GM19035 (cell line): Measurements from ENCODE around the gene DLGAP3.
A peak's percentile ranks its signal among the peaks of the same experiment; 100 is the strongest.

ENCODE experiments used
- ATAC-seq: cut with Tn5 transposase; IDR thresholded peaks from one replicate; pipeline ENCODE4 v1.9.1; 2021; ENCODE audit not compliant: unreplicated experiment

The DLGAP3 gene

DNA sequence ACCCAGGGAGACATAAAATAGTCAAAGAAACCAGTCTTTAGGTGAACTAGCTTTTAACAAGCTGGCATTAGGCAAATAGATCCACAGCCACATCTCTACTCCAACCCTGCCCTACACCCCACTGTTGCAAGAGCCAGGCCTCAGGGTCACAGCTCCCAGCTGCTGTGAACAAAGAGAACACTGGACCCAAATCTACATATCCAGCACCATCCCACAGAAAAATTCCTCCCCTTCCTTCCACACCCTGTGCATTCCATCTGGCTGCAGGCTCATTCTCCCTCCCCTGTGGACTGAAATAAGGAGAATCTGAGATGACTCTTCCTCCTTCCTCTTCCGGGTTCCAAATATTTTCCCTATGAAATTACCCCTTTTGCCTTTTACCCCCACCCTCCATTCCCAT is 23.2 kb downstream of the DLGAP3 start:
- no peak for ATAC-seq

- no peak for ATAC-seq
Measured at GRCh38 chr1:34905098-34905459, 24.4 kb downstream of the DLGAP3 start.

GRCh38 chr1:34904236-34905097 is 25.0 kb downstream of the DLGAP3 start:
- ATAC-seq, result no peak

DNA sequence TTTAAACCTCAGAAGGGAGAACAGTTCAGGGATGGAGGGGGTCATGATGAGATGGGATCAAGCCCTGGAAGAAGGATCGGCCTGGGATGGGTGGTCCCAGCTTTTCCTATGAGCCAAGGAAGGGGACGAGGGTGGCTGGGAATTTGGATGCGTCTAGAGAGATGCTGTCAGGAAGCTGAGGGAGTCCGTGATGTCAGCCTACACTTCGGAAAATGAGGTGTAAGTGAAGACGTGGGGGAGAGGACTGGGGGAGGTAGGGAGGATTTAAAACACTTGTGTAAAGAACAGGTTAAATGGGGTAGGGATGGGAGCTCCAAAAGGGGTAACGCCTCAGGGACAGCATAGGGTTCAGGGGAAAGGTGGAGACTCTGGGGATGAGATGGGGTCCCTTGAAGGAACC is 27.5 kb downstream of the DLGAP3 start:
- no peak for ATAC-seq

DNA sequence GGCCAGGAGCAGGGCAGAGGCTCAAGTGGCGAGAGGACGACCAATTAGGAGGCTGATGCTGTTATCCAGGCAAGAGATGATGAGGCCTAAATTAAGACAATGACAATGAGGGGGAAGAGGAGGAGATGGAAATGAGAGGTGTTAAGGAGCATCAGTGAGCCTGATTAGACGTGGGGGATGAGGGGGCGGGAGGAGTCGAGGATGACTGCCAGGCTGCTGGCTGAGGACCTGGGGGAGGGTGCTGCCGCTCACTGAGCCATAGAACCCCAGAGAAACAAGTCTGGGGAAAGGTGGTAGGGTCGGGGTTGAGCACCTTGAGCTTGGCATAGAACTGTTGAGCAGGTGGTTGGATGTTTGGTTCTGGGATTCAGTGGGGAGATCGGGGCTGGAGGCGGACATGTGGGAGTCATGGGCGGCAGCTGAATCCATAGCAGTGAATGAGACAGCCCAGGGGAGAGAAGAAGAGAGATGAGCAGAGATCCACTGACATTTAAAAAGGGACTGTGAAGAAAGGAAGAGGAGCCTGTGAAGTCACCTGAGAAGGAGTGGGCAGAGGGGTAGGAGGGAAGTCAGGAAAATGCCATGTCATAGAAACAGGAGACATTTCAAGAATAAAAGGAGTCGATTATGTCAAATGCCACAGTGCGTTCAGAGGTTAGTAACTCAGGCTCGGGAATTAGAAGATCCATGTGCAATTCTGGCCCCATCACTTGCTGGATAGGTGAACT is 28.5 kb downstream of the DLGAP3 start:
- no peak for ATAC-seq

- no peak for ATAC-seq
Measured at GRCh38 chr1:34899906-34900305, 29.5 kb downstream of the DLGAP3 start.

DNA sequence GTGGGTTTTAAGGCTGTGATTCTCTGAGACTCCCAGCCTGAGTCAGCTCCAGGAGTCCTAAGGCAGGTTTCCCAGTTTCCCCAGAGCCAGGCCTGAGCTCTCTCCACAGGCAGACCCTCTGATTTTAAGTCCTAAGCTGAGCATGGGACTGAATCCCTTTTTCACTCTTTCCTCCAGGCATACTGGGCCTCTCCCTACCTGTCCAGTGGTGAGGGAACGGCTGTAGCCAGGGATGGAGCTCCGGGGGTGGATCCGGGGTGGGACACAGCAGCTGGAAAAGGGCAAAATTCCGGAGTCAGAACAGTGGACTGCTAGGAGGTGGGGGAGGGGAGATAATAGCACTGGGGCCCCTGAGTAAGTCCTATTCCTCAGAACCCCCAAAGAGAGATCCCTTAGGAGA is 30.0 kb downstream of the DLGAP3 start:
- ATAC-seq, result no peak

DNA sequence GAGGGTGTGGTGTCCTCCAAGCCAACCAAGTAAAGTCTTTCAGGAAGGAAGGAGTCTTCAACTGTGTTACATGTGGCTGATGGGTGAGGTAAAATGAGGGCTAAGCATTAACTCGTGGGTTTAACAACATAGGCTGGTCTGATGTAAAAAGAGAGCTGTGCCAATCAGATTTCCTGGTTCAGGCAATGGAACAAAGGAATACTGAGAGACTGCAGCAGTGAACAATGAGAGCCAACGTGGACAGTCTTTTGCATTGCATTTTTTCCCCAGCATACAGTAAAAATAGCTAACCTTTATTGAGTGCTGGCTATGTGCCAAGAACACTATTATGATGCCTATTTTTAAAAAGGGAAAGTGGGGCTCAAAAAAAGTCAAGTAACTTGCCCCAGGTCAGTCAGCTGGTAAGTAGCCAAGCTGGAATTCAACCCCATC is 31.1 kb downstream of the DLGAP3 start:
- ATAC-seq, result no peak

DNA sequence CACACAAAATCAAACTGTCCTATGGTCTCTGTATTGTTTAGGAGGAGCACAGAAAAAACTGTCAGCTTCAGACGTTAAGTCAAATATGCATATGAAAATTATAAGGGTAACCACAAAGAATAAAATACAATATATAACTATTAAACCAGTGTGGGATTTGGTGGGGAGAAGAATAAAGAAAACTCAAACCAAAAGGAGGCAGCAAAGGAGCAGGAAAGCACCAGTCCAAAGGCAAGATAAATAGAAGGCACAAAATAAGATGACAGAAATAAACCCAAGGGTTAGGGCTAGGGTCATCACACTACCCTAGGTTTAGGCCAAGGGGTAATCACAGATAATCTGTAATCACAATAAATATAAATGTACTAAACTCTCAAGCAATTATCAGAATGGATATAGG is 32.8 kb downstream of the DLGAP3 start:
- ATAC-seq, result no peak

DNA sequence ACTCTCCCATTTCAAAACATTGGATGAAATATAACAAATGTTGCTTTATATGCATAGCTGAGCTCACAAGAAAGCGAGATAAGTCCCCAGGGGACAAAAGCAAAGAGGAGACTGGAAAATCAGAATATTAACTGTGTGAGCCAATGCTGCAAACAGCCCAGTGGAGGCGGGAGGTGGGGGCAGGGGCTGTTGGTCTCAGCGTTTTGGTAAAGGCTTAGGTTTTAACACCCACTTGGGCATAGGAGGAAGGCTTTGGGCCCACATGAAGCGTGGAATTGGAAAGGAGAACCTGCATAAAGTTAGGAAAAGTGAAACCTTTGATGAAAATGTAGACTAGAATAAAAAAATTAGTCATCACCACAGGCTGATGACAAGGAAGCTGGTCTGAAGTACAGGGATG is 39.7 kb downstream of the DLGAP3 start:
- no peak for ATAC-seq

GRCh38 chr1:34887593-34887992 is 41.9 kb downstream of the DLGAP3 start:
- ATAC-seq, result no peak

GRCh38 chr1:34885405-34886247 is 43.8 kb downstream of the DLGAP3 start:
- ATAC-seq, result peak; percentile 56

- ATAC-seq, result no peak
Measured at GRCh38 chr1:34884961-34885360, 44.5 kb downstream of the DLGAP3 start.

- ATAC-seq, result no peak
Measured at GRCh38 chr1:34884536-34884935, 44.9 kb downstream of the DLGAP3 start.

DNA sequence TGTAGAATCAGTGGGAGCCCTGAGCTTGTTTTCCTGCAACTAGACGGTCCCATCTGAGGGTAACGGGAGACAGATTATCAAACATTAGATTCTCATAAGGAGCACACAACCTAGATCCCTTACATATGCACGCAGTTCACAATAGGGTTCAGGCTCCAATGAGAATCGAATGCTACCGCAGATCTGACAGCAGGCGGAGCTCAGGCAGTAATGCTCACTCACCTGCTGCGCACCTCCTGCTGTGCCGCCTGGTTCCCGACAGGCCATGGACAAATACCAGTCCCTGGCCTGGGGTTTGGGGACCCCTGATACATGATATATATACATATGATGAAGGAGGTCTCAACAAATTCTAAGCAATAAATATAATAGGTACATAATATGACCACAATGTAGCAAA is 50.2 kb downstream of the DLGAP3 start:
- no peak for ATAC-seq

GRCh38 chr1:34876406-34876805 is 53.0 kb downstream of the DLGAP3 start:
- ATAC-seq, result no peak

- ATAC-seq, result no peak
Measured at GRCh38 chr1:34874296-34874952, 55.0 kb downstream of the DLGAP3 start.

GRCh38 chr1:34872133-34872503 is 57.3 kb downstream of the DLGAP3 start:
- no peak for ATAC-seq

DNA sequence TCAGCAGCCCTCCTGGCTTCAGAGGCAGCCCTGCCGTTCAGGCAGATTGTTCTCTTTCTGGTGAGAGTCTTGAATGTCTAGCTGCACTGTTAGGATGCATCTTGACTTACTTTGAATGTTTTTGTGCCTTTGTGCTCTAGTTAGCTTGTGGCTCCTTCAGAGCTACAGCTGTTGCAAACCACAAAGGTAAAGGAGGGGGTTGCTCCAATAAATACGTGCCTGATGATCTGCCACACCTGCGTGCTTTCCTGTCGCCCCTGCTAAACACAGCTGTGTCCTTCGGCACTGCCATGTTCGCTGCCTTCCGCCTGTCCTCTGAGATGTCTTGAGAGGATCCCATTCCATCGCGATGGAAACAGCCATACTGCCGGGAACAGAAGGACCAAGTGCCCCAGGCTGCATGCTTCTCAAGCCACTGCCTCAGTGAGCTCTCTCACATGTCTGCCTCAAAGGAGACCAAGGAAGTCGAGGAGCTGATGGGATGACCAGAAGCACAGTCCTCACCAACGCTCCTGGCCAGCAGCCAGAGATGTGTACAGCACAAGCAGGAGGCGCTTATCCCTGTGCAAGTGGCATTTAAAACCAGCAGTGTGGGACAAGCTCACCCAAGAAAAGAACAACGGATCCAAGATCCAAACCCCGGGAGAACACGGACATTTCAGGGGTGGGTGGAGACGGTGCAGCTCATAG is 57.9 kb downstream of the DLGAP3 start:
- no peak for ATAC-seq

- no peak for ATAC-seq
Measured at GRCh38 chr1:34870395-34870794, 59.1 kb downstream of the DLGAP3 start.
